ENCODE measurements around the gene SYCP2L. TPM values are rescaled to one million over a fixed set of nuclear protein-coding genes. Genes with fewer than 3 reads are reported as not detected.

SYCP2L gene
- total and polyA plus RNA-seq, 10 of the 15 experiments (the other 5 are each of a cell fraction or from before 2014, with no cell fraction given): 0.03 to 0.12 (median 0.04) TPM; not detected in 7

DNA sequence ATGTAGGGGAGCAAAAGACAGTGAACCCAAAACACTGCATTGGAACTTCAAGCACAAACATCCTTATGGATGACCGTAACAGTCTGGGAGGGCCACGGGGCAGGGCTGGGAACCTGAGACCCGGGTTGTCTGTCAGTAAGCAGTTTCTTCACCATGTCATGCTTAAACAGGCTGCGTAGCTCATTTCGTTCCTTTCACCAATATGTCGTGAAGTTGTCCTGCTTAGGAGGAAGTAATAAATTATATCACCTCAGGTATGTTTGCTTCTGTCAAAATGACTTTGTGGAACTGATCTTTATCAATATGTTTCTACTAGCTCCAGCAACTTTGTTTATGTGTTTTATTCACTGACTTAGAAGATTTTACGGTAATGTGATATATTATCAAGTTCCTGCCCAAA lies 36.1 kb upstream of the SYCP2L start (continued):
- TF ChIP-seq, protein P1, sequence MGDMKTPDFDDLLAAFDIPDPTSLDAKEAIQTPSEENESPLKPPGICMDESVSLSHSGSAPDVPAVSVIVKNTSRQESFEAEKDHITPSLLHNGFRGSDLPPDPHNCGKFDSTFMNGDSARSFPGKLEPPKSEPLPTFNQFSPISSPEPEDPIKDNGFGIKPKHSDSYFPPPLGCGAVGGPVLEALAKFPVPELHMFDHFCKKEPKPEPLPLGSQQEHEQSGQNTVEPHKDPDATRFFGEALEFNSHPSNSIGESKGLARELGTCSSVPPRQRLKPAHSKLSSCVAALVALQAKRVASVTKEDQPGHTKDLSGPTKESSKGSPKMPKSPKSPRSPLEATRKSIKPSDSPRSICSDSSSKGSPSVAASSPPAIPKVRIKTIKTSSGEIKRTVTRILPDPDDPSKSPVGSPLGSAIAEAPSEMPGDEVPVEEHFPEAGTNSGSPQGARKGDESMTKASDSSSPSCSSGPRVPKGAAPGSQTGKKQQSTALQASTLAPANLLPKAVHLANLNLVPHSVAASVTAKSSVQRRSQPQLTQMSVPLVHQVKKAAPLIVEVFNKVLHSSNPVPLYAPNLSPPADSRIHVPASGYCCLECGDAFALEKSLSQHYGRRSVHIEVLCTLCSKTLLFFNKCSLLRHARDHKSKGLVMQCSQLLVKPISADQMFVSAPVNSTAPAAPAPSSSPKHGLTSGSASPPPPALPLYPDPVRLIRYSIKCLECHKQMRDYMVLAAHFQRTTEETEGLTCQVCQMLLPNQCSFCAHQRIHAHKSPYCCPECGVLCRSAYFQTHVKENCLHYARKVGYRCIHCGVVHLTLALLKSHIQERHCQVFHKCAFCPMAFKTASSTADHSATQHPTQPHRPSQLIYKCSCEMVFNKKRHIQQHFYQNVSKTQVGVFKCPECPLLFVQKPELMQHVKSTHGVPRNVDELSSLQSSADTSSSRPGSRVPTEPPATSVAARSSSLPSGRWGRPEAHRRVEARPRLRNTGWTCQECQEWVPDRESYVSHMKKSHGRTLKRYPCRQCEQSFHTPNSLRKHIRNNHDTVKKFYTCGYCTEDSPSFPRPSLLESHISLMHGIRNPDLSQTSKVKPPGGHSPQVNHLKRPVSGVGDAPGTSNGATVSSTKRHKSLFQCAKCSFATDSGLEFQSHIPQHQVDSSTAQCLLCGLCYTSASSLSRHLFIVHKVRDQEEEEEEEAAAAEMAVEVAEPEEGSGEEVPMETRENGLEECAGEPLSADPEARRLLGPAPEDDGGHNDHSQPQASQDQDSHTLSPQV (IDR thresholded peaks at IDR 0.05): no peak
- TF ChIP-seq GABPA (IDR thresholded peaks at IDR 0.05; ENCODE audit: low read depth): no peak
- TF ChIP-seq PAX5 (IDR thresholded peaks at IDR 0.05; ENCODE audit: borderline replicate concordance, low read depth, low read length): no peak
- TF ChIP-seq TCF3 (IDR thresholded peaks at IDR 0.05; ENCODE audit: borderline replicate concordance, insufficient read depth, low read depth, low read length): no peak
- TF ChIP-seq PML (IDR thresholded peaks at IDR 0.05; ENCODE audit: low read length): no peak
- no peak for TF ChIP-seq BMI1 (IDR thresholded peaks at IDR 0.05; ENCODE audit: borderline replicate concordance)
- no peak for TF ChIP-seq SMARCA5 (IDR thresholded peaks at IDR 0.05)
- no peak for TF ChIP-seq MYC (IDR thresholded peaks at IDR 0.05; ENCODE audit: insufficient read depth, insufficient read length, insufficient replicate concordance, low read length, severe bottlenecking)

DNA sequence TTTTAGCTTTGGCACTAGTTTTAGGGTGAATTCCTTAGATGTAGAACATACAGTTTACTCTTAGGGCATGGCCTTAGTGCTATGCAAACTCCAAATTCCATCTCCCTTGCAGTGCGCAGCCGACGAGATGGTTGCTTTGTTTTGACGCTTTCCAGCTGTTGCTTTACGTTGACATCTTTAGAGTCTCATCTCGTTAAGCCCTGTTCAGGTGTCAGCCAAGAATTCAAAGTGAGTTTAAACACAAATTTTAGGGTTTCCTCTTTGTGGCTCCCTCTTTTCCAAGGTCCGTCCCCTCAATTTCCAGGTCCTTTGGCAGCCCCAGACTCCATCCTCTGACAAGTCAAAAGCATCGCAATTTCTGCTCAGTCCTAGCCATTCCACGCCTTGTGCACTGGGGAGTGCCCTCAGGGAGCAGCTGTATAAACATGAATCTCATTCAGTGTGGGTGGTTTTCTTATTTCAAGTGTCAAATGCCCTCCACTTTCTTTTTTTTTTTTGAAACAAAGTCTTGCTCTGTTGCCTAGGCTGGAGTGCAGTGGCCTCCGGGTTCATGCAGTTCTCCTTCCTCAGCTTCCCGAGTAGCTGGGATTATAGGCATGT lies 34.4 kb upstream of the SYCP2L start:
- Histone ChIP-seq H3K79me2 (ENCODE audit: control insufficient read depth, insufficient read depth, low read length) (no peaks in the 10 kb centered on the region), H3K27me3 (replicated peaks in 1 of 2; ENCODE audit: control insufficient read depth in 2 of 2, insufficient read depth in 2 of 2, low read length in 1 of 2) (no peaks in the 10 kb centered on the region), H3K4me1 (ENCODE audit: control insufficient read depth, insufficient read depth, low read length) (no peaks in the 10 kb centered on the region), H3K36me3 (ENCODE audit: control insufficient read depth in 2 of 2, insufficient read depth in 2 of 2, low read length in 1 of 2) (no peaks in the 10 kb centered on the region), H4K20me1 (ENCODE audit: control insufficient read depth, insufficient read depth) (no peaks in the 10 kb centered on the region), H3K4me3 (no peak overlapping the region), H3K9me3 (replicated peaks; ENCODE audit: control insufficient read depth, insufficient read depth, low read length) (no peaks in the 10 kb centered on the region; the same call in 2 of the 3 replicates), H3K27ac (ENCODE audit: control insufficient read depth, insufficient read depth) (no peak overlapping the region), H3K4me2 (ENCODE audit: control insufficient read depth, insufficient read depth) (no peak overlapping the region), H2AFZ (ENCODE audit: control insufficient read depth, low read depth, low read length) (no peak overlapping the region), H3K9ac (ENCODE audit: control insufficient read depth, insufficient read depth, low read length) (no peak overlapping the region)
- ChIA-PET POLR2A (no interaction called here), RAD21 (ENCODE audit: unreplicated experiment) (no interaction called here), CTCF (no interaction called here), SMC1A (ENCODE audit: uncharacterized antibody, unreplicated experiment) (interaction anchor here (1.1 kb wide), 1 partner anchor 15 kb away, joined by 4 read pairs; no protein-coding TSS in a partner anchor)
- FAIRE-seq: no peak
- intact Hi-C loops (cut with micrococcal nuclease; ENCODE audit: unreplicated experiment): no loop called here
- 57% methylated on average over 11 of the region's 11 CpGs for WGBS (ENCODE audit: insufficient coverage, insufficient replicate concordance, low lambda C conversion rate, missing lambda C conversion rate)
- in situ Hi-C loops (cut with MboI): no loop called here
- no peak for ATAC-seq
- no TSS peak for BruUV-seq (replicated peaks)
- no peak for DNase-seq (ENCODE audit: low read depth, low spot score)
- TF ChIP-seq NFYB (IDR thresholded peaks at IDR 0.05; ENCODE audit: insufficient read depth, low read depth, low read length): no peak
- TF ChIP-seq CBFB (IDR thresholded peaks at IDR 0.05; ENCODE audit: low read depth): no peak
- TF ChIP-seq ZNF384 (IDR thresholded peaks at IDR 0.05; ENCODE audit: borderline replicate concordance, low read depth, low read length): no peak
- TF ChIP-seq MYB (IDR thresholded peaks at IDR 0.05; ENCODE audit: borderline replicate concordance, low read depth, low read length): no peak
- TF ChIP-seq MTA2 (IDR thresholded peaks at IDR 0.05; ENCODE audit: low read depth): no peak
- no peak for TF ChIP-seq NFIC (IDR thresholded peaks at IDR 0.05; ENCODE audit: low read depth, low read length)
- no peak for TF ChIP-seq ZZZ3 (IDR thresholded peaks at IDR 0.05; ENCODE audit: control insufficient read depth, insufficient read length, low read depth)
- TF ChIP-seq, protein P2, sequence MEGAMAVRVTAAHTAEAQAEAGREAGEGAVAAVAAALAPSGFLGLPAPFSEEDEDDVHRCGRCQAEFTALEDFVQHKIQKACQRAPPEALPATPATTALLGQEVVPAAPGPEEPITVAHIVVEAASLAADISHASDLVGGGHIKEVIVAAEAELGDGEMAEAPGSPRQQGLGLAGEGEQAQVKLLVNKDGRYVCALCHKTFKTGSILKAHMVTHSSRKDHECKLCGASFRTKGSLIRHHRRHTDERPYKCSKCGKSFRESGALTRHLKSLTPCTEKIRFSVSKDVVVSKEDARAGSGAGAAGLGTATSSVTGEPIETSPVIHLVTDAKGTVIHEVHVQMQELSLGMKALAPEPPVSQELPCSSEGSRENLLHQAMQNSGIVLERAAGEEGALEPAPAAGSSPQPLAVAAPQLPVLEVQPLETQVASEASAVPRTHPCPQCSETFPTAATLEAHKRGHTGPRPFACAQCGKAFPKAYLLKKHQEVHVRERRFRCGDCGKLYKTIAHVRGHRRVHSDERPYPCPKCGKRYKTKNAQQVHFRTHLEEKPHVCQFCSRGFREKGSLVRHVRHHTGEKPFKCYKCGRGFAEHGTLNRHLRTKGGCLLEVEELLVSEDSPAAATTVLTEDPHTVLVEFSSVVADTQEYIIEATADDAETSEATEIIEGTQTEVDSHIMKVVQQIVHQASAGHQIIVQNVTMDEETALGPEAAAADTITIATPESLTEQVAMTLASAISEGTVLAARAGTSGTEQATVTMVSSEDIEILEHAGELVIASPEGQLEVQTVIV (IDR thresholded peaks at IDR 0.05; ENCODE audit: borderline replicate concordance, partially characterized antibody): no peak
- no peak for TF ChIP-seq ZNF207 (IDR thresholded peaks at IDR 0.05; ENCODE audit: borderline replicate concordance)
- no peak for TF ChIP-seq RAD51 (IDR thresholded peaks at IDR 0.05)

Data from GM12878 (cell line).